NCI-H2081 (cell line): Measurements from ENCODE around the gene OR51S1.
A peak's percentile ranks its signal among the peaks of the same experiment; 100 is the strongest.
"Not testable (repeated sequence)": the region's sequence is repeated elsewhere in the genome, so short reads cannot be mapped to it uniquely, and the experiment has no call there.

Source experiments
- DNase-seq, 2 experiments: peaks; one replicate each; lab custom pipeline; 2025; lab: John Stamatoyannopoulos, UW

OR51S1 gene, protein sequence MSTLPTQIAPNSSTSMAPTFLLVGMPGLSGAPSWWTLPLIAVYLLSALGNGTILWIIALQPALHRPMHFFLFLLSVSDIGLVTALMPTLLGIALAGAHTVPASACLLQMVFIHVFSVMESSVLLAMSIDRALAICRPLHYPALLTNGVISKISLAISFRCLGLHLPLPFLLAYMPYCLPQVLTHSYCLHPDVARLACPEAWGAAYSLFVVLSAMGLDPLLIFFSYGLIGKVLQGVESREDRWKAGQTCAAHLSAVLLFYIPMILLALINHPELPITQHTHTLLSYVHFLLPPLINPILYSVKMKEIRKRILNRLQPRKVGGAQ

DNA sequence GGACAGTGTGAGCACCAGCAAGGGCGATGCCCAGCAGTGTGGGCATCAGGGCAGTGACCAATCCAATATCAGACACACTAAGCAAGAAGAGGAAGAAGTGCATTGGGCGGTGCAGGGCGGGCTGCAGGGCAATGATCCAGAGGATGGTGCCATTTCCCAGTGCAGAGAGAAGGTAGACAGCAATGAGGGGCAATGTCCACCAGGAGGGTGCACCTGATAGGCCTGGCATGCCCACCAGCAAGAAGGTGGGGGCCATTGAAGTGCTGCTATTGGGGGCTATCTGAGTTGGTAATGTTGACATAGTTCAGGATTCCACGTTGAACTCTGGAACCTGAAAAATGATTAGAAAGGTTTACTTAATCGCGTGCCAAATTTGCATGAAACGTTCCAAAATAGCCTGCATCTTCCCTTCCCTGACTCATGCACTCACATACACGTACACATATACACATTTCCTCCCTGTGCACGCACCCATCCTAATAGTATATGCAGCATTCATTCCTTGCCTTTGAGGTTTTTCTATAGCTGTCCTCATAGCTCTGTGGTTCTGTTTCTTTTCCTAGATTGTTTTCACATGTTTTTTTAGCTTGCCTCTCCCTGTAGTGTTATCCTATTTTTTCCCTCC lies at the start of gene OR51S1:
OR51S1 (minus strand) TSS at position 301 of the 625 bp plus-strand sequence; CDS start at position 301, 0 bp downstream.
- no peak for DNase-seq

GRCh38 chr11:4891996-4892640 lies 43.1 kb upstream of the OR51S1 start:
- DNase-seq = no peak

DNA sequence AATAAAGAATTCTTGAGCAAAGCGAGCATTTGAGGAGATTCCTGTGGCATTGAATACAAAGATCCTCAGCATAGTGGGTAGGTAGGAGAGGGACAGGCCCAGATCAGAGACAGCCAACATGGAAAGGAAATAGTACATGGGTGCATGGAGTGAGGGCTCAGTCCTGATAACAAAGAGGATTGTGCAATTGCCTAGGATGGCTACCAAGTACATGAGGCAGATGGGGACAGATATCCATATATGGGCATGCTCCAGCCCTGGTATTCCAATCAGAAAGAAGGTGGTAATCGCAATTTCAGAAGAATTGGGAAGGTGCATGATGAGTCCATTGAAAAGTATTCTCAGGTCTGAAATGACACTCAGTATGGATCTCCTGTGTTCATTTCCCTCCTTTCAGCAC lies 41.3 kb upstream of the OR51S1 start:
- no peak for DNase-seq

GRCh38 chr11:4887591-4887990 lies 38.6 kb upstream of the OR51S1 start:
- no peak for DNase-seq

DNA sequence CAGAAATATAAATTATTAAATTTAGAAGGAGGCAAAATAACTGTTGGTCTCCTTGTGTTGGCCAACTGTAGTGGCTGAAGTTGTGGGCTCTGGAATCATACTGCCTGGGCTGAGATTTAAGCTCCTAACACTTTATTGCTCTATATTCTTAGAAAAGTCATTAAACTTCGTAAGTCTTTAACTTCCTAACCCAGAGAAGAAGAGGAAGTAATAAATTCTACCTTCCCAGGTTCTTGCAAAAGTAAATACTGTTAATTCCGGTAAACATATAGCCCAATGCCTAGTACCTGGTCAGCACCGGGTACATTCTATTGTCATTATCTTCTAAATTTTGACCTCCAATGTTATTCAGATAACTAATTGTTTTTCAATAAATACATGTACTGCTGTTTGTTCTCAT lies 37.2 kb upstream of the OR51S1 start:
- no peak for DNase-seq

DNA sequence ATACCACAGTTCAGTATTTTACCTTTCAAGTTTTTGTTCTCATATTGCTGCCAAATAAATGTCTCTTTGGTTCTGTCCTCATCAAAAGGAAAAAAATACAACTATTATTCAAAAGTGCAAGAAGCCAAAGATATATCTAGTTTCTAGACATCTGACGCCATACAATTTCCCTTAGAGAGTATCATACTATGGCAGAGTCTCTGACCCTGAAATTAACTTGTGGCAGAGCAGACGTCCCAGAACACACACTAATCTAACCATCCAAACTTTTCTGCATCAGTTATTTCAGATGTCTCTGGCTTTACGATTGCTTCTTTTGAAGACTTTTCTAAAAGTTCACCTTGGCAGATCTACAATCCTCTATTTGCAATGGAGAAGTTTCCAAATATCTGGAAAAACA lies 35.4 kb upstream of the OR51S1 start:
- DNase-seq = no peak

DNA sequence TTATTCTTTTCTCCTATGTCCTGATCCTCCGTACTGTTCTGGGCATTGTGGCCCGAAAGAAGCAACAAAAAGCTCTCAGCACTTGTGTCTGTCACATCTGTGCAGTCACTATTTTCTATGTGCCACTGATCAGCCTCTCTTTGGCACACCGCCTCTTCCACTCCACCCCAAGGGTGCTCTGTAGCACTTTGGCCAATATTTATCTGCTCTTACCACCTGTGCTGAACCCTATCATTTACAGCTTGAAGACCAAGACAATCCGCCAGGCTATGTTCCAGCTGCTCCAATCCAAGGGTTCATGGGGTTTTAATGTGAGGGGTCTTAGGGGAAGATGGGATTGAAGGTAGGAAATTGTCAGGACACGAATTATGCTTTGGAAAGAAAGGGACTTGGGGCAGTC lies 33.5 kb upstream of the OR51S1 start:
- peak in 1 of 2 experiments; percentile 72 for DNase-seq

- DNase-seq = peak; percentile 30 to 70
Measured at GRCh38 chr11:4881860-4882500, 33.0 kb upstream of the OR51S1 start, which contains the start of gene OR51T1. Gene OR51T1, plus strand, starts transcription at chr11:4881900. Its CDS starts 0 bp downstream, at chr11:4881900.

DNA sequence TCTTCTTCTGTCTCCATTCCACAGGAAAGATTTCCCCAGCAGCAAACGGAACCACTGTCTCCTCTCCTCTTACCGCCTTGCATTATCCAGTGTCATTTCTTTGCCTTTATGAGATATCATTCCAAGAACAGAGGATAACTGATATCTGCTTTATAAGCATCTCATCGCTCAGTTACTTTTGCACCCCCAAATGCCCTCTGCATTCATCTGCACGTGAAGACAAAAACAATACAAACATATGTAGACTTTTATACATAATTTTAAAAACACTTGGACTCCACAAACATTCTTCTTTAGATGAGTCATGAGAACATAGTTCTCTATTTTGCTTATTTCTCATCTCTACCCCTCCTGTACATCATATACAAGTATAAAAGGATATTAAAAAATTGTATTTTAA lies 32.2 kb upstream of the OR51S1 start:
- no peak for DNase-seq

DNA sequence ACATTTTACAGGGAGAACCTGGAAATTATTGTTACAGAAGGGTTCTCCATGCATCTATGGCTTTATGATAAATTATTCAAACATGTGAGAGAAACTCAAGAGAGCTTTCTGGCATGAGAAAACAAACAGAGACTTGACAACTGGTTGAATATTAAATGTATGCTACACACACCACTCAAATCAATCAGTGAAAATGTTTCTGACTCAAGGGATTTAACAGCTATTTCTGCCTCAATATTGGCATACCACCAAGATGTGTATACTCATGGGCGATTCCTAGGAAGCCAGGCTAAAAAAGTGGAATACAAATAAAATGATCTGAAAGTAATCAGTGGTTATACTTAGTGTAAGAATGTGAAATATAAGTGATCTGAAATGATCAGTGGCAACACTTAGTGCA lies 16.8 kb upstream of the OR51S1 start:
- no peak for DNase-seq

GRCh38 chr11:4863876-4864275 lies 14.9 kb upstream of the OR51S1 start:
- DNase-seq = no peak

- no peak for DNase-seq
Measured at GRCh38 chr11:4862447-4863236, 13.6 kb upstream of the OR51S1 start.

DNA sequence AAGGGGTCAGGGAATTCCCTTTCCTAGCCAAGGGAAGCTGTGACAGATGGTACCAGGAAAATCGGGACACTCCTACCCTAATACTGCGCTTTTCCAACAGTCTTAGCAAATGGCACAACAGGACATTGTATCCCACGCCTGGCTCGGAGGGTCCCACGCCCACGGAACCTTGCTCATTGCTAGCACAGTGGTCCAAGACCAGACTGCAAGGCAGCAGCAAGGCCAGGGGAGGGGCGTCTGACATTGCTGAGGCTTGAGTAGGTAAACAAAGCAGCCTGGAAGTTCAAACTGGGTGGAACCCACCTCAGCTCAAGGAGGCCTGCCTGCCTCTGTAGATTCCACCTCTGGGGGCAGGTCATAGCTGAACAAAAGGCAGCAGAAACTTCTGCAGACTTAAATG lies 5.3 kb upstream of the OR51S1 start:
- DNase-seq = not testable (repeated sequence)

DNA sequence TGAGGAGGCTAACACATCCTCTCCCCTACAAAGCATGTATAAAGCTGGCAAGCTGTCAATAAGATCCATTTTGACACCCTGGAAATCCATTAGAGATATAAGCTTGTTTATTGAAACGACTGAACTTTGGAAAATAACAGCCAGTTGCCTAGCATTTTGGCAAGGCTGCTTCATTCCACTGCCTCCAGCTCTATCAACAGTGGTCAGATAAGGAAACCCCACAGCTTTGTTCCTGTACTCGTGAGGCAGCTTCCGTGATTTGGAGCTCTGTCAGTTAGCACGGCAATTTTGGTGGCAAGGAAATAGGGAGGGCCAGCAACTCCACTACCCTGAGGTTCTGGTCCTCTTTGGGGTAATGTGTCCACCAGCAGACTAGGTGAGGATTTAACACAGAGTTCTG lies 2.0 kb upstream of the OR51S1 start:
- peak in 1 of 2 experiments; percentile 63 for DNase-seq

GRCh38 chr11:4839851-4840549 lies 9.0 kb downstream of the OR51S1 start:
- peak in 1 of 2 experiments; percentile 18 for DNase-seq

DNA sequence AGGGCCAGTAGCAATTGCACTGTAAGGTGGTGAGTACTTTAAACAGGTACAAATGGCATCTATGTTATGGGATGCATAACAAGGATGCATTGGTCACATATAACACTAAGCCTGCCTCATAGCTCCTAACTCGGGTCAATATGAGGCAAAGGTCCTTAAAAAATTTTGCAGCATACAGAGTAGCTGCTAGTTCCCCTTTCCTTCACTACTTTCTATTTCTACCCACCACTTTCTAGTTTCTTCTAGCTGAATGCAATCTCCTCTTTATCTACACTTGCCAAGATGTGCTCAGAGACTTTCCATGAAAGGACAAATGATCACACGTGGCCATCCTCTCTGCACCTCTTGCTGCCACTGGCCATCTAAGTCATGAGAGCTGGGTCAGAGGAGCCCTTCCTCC lies 18.1 kb downstream of the OR51S1 start:
- DNase-seq = no peak

- DNase-seq = no peak
Measured at GRCh38 chr11:4830346-4830745, 18.7 kb downstream of the OR51S1 start.

DNA sequence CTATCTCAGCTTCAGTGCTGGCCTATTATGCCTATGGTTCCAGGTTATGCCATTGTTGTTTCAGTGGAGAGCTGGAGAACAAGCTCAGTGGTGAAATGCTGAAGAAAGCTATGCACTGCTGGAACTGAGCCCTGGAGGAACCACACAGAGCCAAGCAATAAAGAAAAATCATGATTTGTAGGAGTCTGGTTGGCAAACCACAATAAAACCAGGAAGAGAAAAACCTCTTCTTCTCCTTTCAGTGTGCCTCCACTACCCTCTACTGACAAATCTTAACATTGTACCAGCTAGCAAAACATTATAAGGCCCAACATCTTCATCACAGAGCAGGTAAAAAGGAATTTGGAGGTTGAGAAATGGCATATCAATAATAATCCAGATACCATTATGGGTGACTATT lies 22.6 kb downstream of the OR51S1 start:
- DNase-seq = peak in 1 of 2 experiments; percentile 61

DNA sequence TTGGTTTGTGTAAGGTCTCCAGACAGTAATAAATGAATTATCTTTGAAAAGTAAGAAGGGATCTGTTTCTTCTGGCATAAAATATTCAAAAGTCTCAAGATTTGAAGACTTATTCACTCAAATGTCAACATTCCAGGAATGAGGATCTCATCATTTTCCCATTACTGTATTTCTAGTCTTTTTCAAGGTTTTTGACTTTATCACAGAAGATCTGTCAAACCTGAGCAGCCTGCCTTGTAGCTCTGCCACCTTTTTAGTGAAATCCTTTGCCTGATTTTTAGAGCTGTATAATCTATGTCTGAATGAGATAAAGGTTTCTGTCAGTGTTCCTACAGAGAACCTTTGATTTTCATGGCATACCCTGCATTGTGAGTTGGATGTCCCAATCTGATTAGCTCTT lies 23.9 kb downstream of the OR51S1 start:
- DNase-seq = no peak

DNA sequence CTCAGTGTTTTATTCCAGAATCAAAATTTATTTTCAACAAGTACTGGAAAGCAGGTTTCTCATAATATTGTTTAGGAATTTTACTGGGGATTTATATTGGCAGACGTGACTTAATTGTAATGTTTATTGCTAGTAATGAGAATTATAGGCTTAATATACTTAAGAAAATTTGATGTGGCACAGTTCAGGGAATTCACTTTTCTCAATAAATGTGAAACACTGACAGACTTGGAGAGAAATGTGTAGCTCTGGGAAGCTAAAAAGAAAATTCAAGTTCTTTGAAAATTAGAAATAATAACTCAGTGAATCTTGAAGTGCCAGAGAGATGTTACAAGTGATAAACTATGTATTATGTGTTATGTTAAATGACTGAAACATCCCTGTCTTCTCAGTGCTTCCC lies 28.0 kb downstream of the OR51S1 start, which contains the start of gene OR51F2:
OR51F2 (plus strand) TSS at position 301 of the 400 bp plus-strand sequence. CDS start 101 bp downstream, outside the sequence.
- no peak for DNase-seq

DNA sequence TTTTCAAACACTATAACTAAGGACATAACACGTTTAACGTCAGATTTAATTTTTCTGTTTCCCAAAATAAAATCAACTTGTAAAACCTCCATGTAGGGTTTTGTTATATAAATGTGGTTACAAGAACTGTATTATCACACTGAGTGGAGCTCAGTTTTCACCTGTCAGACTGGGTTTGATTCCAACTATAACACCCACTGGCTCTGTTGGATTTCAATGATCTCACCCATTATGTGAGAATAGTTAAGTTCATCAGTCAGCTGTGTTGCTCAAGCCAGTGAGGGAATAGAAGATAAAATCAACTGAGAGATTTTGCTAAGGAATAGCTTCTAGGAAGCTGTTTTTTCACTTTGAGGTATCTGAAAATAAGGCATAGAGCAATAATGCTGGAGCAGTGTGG lies 39.8 kb downstream of the OR51S1 start:
- DNase-seq = peak in 1 of 2 experiments; percentile 33
